Measurements from ENCODE around the gene AP1S2.

AP1S2 gene

GRCh38 chrX:15815779-15816437 lies 38.7 kb downstream of the AP1S2 start:
- Mint-ChIP-seq H3K36me3 (ENCODE audit: low read depth) (peaks cover 66% of the 10 kb centered on the region), H3K4me1 (peaks cover 6% of the 10 kb centered on the region), H3K9me3 (no peaks in the 10 kb centered on the region), H3K4me3 (no peak overlapping the region), H3K27me3 (ENCODE audit: low read depth, poor library complexity) (no peaks in the 10 kb centered on the region), H3K27ac (peak overlapping the region; percentile 75)
- peak; percentile 34 for TF ChIP-seq CTCF (IDR thresholded peaks at IDR 0.05)
- DNase-seq: peak; percentile 17

- TF ChIP-seq CTCF (IDR thresholded peaks at IDR 0.05): no peak
- Mint-ChIP-seq H3K27ac (peak overlapping the region; percentile 55), H3K36me3 (ENCODE audit: low read depth) (peaks cover 66% of the 10 kb centered on the region), H3K4me1 (no peaks in the 10 kb centered on the region), H3K4me3 (no peak overlapping the region), H3K27me3 (ENCODE audit: low read depth, poor library complexity) (no peaks in the 10 kb centered on the region), H3K9me3 (no peaks in the 10 kb centered on the region)
- DNase-seq: no peak
These were observed 39.7 kb downstream of the AP1S2 start for GRCh38 chrX:15814771-15815365.

DNA sequence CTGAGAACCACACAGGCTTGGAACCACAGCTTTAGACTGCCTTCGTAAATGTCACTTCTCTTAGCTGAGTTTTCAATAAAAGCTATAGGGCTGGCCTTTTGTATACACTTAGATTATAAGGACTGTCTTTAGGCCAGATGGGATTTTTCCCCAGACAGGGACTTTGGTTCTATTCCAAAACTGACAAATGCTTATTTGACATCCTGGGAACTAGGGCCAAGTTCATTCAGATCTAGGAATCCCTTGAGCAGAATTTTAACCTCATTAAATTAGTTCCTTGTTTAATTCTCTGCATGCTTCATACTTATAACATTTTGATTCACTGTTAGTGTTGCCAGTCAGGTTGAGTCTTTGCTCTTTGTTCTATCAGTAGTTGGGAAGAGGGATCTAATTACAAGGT lies 41.2 kb downstream of the AP1S2 start:
- Mint-ChIP-seq H3K4me3 (no peak overlapping the region), H3K36me3 (ENCODE audit: low read depth) (peaks cover 75% of the 10 kb centered on the region), H3K27me3 (ENCODE audit: low read depth, poor library complexity) (no peaks in the 10 kb centered on the region), H3K4me1 (no peaks in the 10 kb centered on the region), H3K27ac (no peak overlapping the region), H3K9me3 (no peaks in the 10 kb centered on the region)
- TF ChIP-seq CTCF (IDR thresholded peaks at IDR 0.05): no peak
- no peak for DNase-seq

DNA sequence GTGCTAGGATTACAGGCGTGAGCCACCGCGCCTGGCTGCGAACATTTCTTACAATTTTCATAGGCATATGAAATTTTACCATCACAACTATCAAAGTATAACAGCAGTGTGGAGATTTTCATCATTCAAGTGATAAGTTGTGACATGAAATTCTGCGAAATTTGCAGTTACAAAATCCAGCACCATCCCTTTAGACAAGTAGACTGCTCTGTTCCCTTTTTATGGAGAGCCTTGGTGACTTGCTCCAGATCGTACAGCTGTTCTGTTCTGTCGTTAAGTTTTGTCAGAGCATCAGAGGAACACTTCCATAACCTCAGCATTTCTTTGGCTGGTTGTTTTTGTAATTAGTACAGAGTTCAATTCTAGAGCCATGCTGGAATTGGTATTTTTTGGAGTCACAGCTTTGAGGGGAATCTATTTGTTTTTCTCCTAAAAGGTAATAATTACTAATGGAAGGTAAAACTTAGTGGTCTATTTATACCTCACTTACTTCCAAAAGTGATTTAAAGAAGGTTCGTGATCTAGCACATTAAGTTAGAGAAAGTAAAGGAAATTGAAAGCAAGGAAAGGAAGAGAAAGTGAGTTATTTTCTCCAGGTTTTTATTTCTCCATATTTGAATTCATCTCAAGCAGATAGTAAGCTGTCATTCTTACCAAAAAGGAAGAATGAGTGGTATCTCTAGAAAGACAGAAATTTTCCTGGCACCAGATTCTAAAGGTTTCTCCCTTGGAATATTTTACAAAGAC lies 42.2 kb downstream of the AP1S2 start:
- no peak for TF ChIP-seq CTCF (IDR thresholded peaks at IDR 0.05)
- Mint-ChIP-seq H3K36me3 (ENCODE audit: low read depth) (peaks cover 77% of the 10 kb centered on the region), H3K27me3 (ENCODE audit: low read depth, poor library complexity) (no peaks in the 10 kb centered on the region), H3K27ac (no peak overlapping the region), H3K9me3 (no peaks in the 10 kb centered on the region), H3K4me3 (no peak overlapping the region), H3K4me1 (no peaks in the 10 kb centered on the region)
- no peak for DNase-seq

DNA sequence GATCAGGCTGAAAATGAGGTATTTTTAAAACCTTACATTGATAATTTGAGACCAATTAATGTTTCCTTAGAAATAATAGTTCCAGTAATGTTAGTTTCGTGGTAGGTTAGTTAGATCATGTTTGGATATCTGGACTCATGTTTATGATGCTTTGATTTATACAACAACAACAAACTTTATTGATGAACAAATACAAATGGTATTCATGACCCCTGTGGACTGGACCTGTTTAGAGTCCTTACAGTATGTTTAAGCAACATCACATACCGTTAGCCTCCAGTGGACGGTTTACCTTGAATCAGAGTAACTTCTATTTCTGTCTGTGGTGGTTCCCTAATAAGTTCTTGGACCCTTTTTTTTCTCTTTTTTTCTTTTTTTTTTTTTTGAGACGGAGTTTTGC lies 46.4 kb downstream of the AP1S2 start:
- TF ChIP-seq CTCF (IDR thresholded peaks at IDR 0.05): no peak
- no peaks in the 10 kb centered on the region for H3K9me3 Mint-ChIP-seq
- no peak for DNase-seq
- no peak overlapping the region for H3K27ac Mint-ChIP-seq
- no peaks in the 10 kb centered on the region for H3K27me3 Mint-ChIP-seq (ENCODE audit: low read depth, poor library complexity)
- H3K4me1 Mint-ChIP-seq: no peaks in the 10 kb centered on the region
- no peak overlapping the region for H3K4me3 Mint-ChIP-seq
- peaks cover 83% of the 10 kb centered on the region for H3K36me3 Mint-ChIP-seq (ENCODE audit: low read depth)
